Retinal pigment epithelial cell (primary cell): ENCODE measurements around the gene FUT8.

Experiments
- DNase-seq: peaks from one replicate; pipeline ENCODE4 v3.0.0-alpha.2; 2010; ENCODE audit warnings: low read depth
- H3K4me3 ChIP-seq: 2 replicates; pipeline ENCODE4 v1.5.1; 2011; ENCODE audit warnings: mild to moderate bottlenecking, low read length, control low read depth, moderate library complexity
- TF ChIP-seq, protein P1 (sequence below): conservative IDR thresholded peaks from 2 replicates; pipeline ENCODE4 v1.5.1; 2011; ENCODE audit warnings: low read depth, low read length, control low read depth, inconsistent platforms

The FUT8 gene

DNA sequence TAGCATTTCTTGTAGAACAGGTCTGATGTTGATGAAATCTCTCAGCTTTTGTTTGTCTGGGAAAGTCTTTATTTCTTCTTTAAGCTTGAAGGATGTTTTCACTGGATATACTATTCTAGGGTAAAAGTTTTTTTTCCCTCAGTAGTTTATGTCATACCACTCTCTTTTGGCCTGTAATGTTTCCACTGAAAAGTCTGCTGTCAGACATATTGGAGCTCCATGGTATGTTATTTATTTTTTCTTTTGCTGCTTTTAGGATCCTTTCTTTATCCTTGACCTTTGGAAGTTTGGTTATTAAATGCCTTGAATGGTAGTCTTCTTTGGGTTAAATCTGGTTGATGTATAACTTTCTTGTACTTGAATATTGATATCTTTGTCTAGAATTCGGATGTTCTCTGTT is 306.1 kb downstream of the FUT8 start:
- TF ChIP-seq, protein P1, sequence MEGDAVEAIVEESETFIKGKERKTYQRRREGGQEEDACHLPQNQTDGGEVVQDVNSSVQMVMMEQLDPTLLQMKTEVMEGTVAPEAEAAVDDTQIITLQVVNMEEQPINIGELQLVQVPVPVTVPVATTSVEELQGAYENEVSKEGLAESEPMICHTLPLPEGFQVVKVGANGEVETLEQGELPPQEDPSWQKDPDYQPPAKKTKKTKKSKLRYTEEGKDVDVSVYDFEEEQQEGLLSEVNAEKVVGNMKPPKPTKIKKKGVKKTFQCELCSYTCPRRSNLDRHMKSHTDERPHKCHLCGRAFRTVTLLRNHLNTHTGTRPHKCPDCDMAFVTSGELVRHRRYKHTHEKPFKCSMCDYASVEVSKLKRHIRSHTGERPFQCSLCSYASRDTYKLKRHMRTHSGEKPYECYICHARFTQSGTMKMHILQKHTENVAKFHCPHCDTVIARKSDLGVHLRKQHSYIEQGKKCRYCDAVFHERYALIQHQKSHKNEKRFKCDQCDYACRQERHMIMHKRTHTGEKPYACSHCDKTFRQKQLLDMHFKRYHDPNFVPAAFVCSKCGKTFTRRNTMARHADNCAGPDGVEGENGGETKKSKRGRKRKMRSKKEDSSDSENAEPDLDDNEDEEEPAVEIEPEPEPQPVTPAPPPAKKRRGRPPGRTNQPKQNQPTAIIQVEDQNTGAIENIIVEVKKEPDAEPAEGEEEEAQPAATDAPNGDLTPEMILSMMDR = no peak
- no peak overlapping the region for H3K4me3 ChIP-seq
- no peak for DNase-seq

DNA sequence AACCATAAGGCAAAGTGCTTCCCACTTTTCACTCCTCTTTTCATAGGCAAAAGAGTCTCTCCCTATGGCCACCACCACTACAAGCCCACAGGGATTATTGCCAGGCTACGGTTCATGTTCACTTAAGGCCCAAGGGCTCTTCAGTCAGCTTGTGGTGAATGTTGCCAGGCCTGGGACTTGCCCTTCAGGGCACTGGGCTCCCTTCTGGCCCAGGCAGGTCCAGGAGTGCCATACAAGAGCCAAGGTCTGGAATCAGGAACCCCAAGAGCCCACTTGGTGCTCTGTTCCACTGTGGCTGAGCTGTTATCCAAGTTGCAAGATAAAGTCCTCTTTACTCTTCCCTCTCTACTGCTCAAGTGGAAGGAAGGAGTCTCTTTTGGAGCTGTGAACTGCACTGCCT is 307.6 kb downstream of the FUT8 start:
- DNase-seq = no peak
- H3K4me3 ChIP-seq = no peak overlapping the region
- TF ChIP-seq, protein P1 = no peak

DNA sequence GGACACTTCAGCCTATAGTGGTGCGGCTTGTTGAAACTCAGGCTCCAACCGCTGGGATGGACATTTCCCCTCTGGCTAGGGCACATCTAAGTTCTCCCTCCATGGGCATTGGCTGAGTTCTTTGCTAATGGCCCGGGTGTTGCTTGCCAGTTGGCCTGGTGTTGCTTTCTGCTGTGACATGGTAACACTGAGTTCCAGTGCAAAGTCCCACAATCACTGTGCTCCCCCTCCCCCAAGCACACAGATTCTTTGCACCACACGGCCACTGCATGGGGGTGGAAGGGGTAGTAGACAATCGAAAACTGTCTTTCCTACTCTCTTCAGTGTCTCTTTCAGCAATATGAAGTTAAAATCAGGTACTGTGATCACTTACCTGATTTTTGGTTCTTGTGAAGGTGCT is 308.2 kb downstream of the FUT8 start:
- H3K4me3 ChIP-seq = no peak overlapping the region
- TF ChIP-seq, protein P1 = no peak
- DNase-seq = no peak

DNA sequence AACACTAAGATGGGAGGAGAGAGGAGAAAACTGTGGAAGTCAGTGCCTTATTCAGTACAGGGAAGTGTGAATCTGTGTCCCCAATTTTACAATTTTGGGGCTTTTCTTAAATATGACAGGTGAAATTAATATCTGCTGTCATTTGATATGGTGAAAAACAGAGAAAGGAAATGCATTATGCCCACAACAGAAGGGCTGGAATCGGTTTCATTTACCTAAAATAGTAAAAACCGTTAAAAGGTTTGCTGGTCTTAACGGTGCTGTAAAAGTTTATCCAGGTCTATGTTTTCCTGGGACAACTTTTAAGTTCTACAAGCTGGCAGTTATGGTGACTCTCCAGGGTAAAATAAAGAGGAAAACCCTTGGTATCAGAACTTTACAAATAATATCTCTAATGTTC is 310.8 kb downstream of the FUT8 start:
- no peak for DNase-seq
- no peak overlapping the region for H3K4me3 ChIP-seq
- TF ChIP-seq, protein P1 = no peak

DNA sequence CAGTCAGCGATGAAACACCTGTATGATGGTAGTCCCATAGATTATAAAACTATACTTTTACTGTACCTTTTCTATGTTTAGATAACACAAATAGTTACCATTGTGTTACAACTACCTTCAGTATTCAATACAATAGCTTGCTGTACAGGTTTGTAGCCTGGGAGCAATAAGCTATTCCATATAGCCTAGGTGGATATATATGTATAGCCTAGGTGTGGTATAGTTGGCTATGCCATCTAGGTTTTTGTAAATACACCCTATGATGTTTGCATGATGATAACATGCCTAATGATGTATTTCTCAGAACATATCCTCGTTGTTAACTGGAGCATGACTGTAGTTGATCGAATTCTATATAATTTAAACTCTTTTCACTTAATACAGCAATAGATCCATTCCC is 316.1 kb downstream of the FUT8 start:
- TF ChIP-seq, protein P1 = no peak
- DNase-seq = no peak
- H3K4me3 ChIP-seq = no peak overlapping the region

DNA sequence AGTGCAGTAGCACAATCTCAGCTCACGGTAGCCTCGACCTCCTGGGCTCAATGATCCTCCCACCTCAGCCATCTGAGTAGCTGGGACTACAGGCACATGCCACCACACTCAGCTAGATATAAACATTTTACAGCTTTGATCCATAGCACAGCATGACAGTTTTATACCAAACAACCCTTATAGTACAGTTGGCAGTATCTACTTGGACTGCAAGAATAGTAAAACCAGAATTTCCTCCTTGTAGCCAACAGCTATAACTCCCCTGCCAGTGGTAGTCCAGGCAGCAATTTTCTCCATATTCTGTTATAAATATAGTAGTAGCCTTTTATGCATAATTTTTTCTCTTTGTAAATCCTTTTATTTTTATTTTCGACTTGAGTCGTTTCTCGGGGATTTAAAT is 317.0 kb downstream of the FUT8 start:
- TF ChIP-seq, protein P1 = no peak
- no peak overlapping the region for H3K4me3 ChIP-seq
- no peak for DNase-seq

DNA sequence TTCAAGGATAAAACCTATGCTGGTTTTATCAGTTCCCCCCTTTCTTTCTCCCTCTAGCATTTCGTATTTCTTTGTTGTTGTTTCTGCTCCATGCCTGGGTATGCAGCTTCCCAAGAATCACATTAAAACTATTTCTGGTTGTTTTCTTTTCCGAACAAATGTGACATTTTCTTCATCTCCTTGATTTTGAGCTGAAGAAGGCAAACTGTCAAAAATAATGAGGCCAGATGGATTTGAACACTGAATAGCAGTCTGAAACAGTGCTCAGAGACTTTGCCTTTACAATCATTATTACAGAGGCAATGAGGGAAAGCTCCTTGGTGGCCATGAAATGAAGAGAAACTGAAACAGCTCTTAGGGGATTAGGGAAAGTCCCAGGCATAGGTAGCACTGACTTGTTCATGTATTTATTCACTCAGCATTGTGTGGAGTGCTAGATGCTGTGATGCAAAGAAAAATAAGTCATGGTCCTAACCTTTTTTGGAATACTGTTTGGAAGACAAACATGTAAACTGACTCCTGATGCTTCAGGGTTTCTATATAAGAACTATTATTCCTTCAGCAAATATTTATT is 319.5 kb downstream of the FUT8 start:
- no peak overlapping the region for H3K4me3 ChIP-seq
- DNase-seq = no peak
- TF ChIP-seq, protein P1 = no peak
